GM12891 (cell line): ENCODE measurements around the gene HAUS5.
"Not testable (repeated sequence)": the region's sequence is repeated elsewhere in the genome, so short reads cannot be mapped to it uniquely, and the experiment has no call there.

Experiments used
- DNase-seq: peaks from one replicate; pipeline ENCODE4 v3.0.0; 2011; ENCODE audit warnings: low spot score; ENCODE audit not compliant: insufficient read length
- FAIRE-seq: peaks from 2 replicates; lab custom pipeline; 2011; peaks lifted over from hg19 to GRCh38; lab: Jason Lieb, UNC
- PAX5 ChIP-seq: IDR thresholded peaks from 2 replicates; pipeline ENCODE4 v1.6.1; 2011; ENCODE audit warnings: low read length, moderate library complexity, mild to moderate bottlenecking; ENCODE audit not compliant: insufficient read depth, severe bottlenecking
- POLR2A ChIP-seq: IDR thresholded peaks from 2 replicates; pipeline ENCODE4 v1.6.1; 2011; ENCODE audit warnings: low read depth, low read length, control low read depth
- POLR2AphosphoS5 ChIP-seq: IDR thresholded peaks from 2 replicates; pipeline ENCODE4 v1.6.1; 2011; ENCODE audit warnings: low read depth, low read length, control low read depth
- POU2F2 ChIP-seq: IDR thresholded peaks from 2 replicates; pipeline ENCODE4 v1.6.1; 2011; ENCODE audit warnings: low read depth, mild to moderate bottlenecking, control low read depth, low read length, moderate library complexity
- SPI1 ChIP-seq: IDR thresholded peaks from 2 replicates; pipeline ENCODE4 v1.6.1; 2011; ENCODE audit warnings: low read depth, low read length, control low read depth
- TAF1 ChIP-seq: IDR thresholded peaks from 2 replicates; pipeline ENCODE4 v1.6.1; 2011; ENCODE audit warnings: low read depth, low read length, control low read depth

Gene HAUS5

GRCh38 chr19:35582760-35583159, 29.8 kb upstream of the HAUS5 start:
- no peak for DNase-seq
- TF ChIP-seq PAX5 (no peak), TAF1 (no peak), POLR2A (no peak), POLR2AphosphoS5 (no peak), POU2F2 (no peak), SPI1 (no peak)
- no peak for FAIRE-seq

DNA sequence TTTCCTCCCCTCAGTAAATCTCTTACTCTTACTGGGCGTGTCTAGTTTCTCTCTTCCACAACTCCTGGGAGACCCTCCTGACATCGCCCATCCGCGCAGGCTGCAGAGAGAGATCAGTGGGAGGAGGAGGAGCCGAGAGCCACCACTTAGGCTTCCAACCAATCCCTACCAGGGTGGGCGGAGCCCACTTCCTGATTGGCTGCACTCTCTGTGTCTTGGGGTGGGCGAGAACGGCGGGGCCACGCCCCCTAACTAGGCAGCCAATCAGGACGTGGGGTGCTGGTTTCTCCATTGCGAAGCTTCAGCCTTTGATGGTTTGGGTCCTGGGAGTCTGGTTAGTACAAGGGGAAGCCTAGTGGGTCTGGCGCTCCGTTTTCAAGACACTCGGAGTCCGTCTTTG, 26.7 kb upstream of the HAUS5 start, which contains the start of gene PMIS2:
PMIS2 (plus strand) TSS at position 326 of the 400 bp plus-strand sequence. CDS start 87 bp downstream, outside the sequence.
- FAIRE-seq: no peak
- DNase-seq: no peak

DNA sequence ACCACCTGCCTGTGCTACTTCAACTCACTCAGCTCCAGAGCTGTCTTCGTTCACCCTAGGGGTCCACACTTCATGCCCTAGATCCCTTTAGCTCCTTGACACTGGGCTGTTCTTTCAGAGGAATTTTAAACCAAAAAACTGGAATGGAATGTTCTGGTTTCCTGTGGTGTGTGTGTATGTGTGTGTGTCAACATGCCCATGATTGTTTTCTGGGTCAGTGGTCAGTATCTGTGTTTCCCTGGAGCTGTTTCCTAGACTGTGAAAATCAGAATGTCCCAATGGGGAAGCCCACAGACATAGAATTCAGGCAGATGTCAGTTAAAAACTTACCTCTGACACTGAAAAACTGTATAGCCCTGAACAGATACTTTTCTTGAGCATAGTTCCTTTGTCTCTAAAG, 25.2 kb upstream of the HAUS5 start:
- FAIRE-seq (no peak), DNase-seq (no peak)
- TF ChIP-seq SPI1 (no peak), POU2F2 (no peak), POLR2AphosphoS5 (no peak), TAF1 (no peak), PAX5 (no peak), POLR2A (no peak)

More for the DNA sequence above, 26.7 kb upstream of the HAUS5 start, which contains the start of gene PMIS2:
- TF ChIP-seq SPI1: no peak
- no peak for TF ChIP-seq TAF1
- TF ChIP-seq POLR2AphosphoS5: no peak
- no peak for TF ChIP-seq PAX5
- no peak for TF ChIP-seq POU2F2
- TF ChIP-seq POLR2A: no peak

DNA sequence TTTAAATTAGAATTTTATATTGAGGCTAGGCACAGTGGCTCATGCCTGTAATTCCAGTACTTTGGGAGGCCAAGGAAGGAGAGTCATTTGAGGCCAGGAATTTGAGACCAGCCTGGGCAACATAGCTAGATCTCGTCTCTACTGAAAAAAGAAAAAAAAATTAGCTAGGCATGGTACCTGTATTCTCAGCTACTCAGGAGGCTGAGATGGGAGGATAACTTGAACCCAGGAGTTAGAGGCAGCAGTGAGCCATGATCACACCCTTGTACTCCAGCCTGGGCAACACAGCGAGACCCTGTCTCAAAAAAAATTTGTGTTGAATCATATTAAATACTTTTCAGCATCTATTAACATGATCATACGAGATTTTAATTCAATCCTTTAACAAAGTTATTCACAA, 21.7 kb upstream of the HAUS5 start:
- DNase-seq (no peak), FAIRE-seq (no peak)
- no peak for TF ChIP-seq PAX5
- no peak for TF ChIP-seq TAF1
- TF ChIP-seq POLR2A: no peak
- TF ChIP-seq POU2F2: no peak
- TF ChIP-seq SPI1: no peak
- no peak for TF ChIP-seq POLR2AphosphoS5

DNA sequence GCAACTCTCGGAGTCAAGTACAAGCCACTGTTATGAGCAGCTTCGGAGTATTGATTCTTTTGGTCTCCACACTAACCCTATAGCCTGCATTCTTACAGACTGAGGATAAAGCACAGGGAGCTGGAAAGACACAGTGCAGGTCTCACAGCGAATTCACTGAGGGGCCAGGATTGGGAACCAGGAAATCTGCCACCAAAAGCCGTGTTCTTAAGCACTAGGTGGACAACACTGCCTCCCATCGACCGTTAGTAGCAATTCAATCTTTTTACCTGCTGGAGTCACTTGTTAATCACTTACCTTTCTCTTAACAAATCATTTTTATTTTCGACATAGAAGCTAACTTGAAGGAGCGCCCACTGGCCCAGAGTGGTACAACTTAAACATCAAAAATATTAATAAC, 20.3 kb upstream of the HAUS5 start:
- FAIRE-seq (peak; percentile 64), DNase-seq (peak; percentile 36)
- TF ChIP-seq TAF1: no peak
- TF ChIP-seq SPI1: no peak
- TF ChIP-seq POLR2AphosphoS5: no peak
- no peak for TF ChIP-seq POU2F2
- TF ChIP-seq POLR2A: no peak
- TF ChIP-seq PAX5: no peak

- not testable (repeated sequence) for FAIRE-seq
Measured at GRCh38 chr19:35595026-35595425, 17.5 kb upstream of the HAUS5 start.

GRCh38 chr19:35595928-35596327, 16.6 kb upstream of the HAUS5 start:
- no peak for TF ChIP-seq TAF1
- TF ChIP-seq POLR2A: no peak
- TF ChIP-seq SPI1: no peak
- no peak for TF ChIP-seq PAX5
- TF ChIP-seq POU2F2: no peak
- TF ChIP-seq POLR2AphosphoS5: no peak
- DNase-seq: no peak
- FAIRE-seq: no peak

More at GRCh38 chr19:35595026-35595425, 17.5 kb upstream of the HAUS5 start:
- not testable (repeated sequence) for DNase-seq

DNA sequence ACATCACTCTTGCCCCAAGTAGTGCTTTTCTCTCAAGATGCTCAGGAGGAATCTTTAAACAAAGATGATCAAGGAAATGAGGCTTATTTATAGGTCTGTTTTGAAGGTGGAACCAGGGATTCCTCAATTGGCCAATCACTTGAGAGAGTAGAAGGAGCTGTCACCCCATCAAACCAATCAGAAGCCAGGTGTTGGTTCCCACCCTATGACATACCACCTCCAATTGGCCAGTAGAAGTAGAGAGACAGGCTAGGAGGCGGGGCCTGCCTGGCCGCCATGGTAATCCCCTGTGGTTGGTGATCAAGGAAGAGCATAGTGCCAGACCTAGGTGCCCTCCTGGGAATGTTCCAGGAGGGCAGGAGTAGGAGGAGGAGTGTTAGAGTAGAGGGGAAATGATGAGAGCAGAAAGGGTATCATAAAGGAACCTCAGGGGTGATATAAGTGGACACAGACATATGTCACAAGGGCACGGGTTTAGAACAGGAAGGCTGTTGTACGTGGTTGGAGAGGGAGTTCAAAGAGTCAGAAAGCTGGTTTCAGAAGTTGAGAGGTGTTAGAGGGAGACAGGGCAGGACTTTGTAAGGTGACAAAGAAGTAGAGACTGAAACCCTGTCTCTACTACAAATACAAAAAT, 16.1 kb upstream of the HAUS5 start:
- DNase-seq: peak; percentile 66
- FAIRE-seq: peak; percentile 87
- TF ChIP-seq POU2F2 (no peak), POLR2A (no peak), TAF1 (no peak), PAX5 (no peak), SPI1 (no peak), POLR2AphosphoS5 (no peak)

- TF ChIP-seq POLR2AphosphoS5 (no peak), SPI1 (no peak), POLR2A (no peak), POU2F2 (no peak), PAX5 (no peak), TAF1 (no peak)
- no peak for FAIRE-seq
- DNase-seq: no peak
Measured at GRCh38 chr19:35601971-35602370, 10.6 kb upstream of the HAUS5 start.

GRCh38 chr19:35604436-35604835, 8.1 kb upstream of the HAUS5 start:
- DNase-seq: not testable (repeated sequence)

GRCh38 chr19:35607170-35607569, 5.4 kb upstream of the HAUS5 start:
- not testable (repeated sequence) for FAIRE-seq, DNase-seq

More at GRCh38 chr19:35604436-35604835, 8.1 kb upstream of the HAUS5 start:
- FAIRE-seq: not testable (repeated sequence)
